Measurements from ENCODE around the gene KIRREL3.

Gene KIRREL3

GRCh38 chr11:127013550-127013949, 13.0 kb upstream of the KIRREL3 start:
- no peak for TF ChIP-seq EZH2phosphoT487 (conservative IDR thresholded peaks at IDR 0.05; ENCODE audit: low read length)
- Histone ChIP-seq H3K9me3 (ENCODE audit: insufficient read depth, low read length) (no peaks in the 10 kb centered on the region), H3K9me2 (replicated peaks; ENCODE audit: insufficient read depth, low read length) (no peaks in the 10 kb centered on the region), H3K36me3 (ENCODE audit: low read length) (no peaks in the 10 kb centered on the region), H3K4me2 (ENCODE audit: low read depth, low read length, poor library complexity, severe bottlenecking) (no peak overlapping the region), H2AFZ (ENCODE audit: low read depth, low read length, severe bottlenecking) (no peak overlapping the region), H3K79me2 (ENCODE audit: insufficient read depth, low read length) (no peaks in the 10 kb centered on the region), H4K20me1 (ENCODE audit: low read depth, low read length) (no peaks in the 10 kb centered on the region), H3K4me3 (ENCODE audit: insufficient read depth, low read length, poor library complexity, severe bottlenecking) (no peak overlapping the region), H3K27ac (ENCODE audit: low read depth, low read length) (no peak overlapping the region), H3K27me3 (ENCODE audit: low read length) (no peaks in the 10 kb centered on the region), H3K9ac (ENCODE audit: low read length) (no peak overlapping the region), H3F3A (ENCODE audit: insufficient read depth) (no peaks in the 10 kb centered on the region)

- no peaks in the 10 kb centered on the region for H3K79me2 ChIP-seq (ENCODE audit: insufficient read depth, low read length)
- H2AFZ ChIP-seq (ENCODE audit: low read depth, low read length, severe bottlenecking): no peak overlapping the region
- no peaks in the 10 kb centered on the region for H3K9me2 ChIP-seq (replicated peaks; ENCODE audit: insufficient read depth, low read length)
- H3K4me3 ChIP-seq (ENCODE audit: insufficient read depth, low read length, poor library complexity, severe bottlenecking): no peak overlapping the region
- TF ChIP-seq EZH2phosphoT487 (conservative IDR thresholded peaks at IDR 0.05; ENCODE audit: low read length) (no peak), CTCF (IDR thresholded peaks at IDR 0.05; ENCODE audit: insufficient read depth, low read length, poor library complexity, severe bottlenecking) (no peak)
- no peak overlapping the region for H3K4me2 ChIP-seq (ENCODE audit: low read depth, low read length, poor library complexity, severe bottlenecking)
- H3K36me3 ChIP-seq (ENCODE audit: low read length): no peaks in the 10 kb centered on the region
- H3F3A ChIP-seq (ENCODE audit: insufficient read depth): no peaks in the 10 kb centered on the region
- no peaks in the 10 kb centered on the region for H3K9me3 ChIP-seq (ENCODE audit: insufficient read depth, low read length)
- H3K9ac ChIP-seq (ENCODE audit: low read length): no peak overlapping the region
- H3K27ac ChIP-seq (ENCODE audit: low read depth, low read length): no peak overlapping the region
- H3K27me3 ChIP-seq (ENCODE audit: low read length): no peaks in the 10 kb centered on the region
- H4K20me1 ChIP-seq (ENCODE audit: low read depth, low read length): no peaks in the 10 kb centered on the region
Observed at GRCh38 chr11:127006311-127006710, 5.7 kb upstream of the KIRREL3 start.

- Histone ChIP-seq H3K36me3 (ENCODE audit: low read length) (no peaks in the 10 kb centered on the region), H3K4me2 (ENCODE audit: low read depth, low read length, poor library complexity, severe bottlenecking) (no peak overlapping the region), H3F3A (ENCODE audit: insufficient read depth) (no peaks in the 10 kb centered on the region), H3K79me2 (ENCODE audit: insufficient read depth, low read length) (no peaks in the 10 kb centered on the region), H3K9me2 (replicated peaks; ENCODE audit: insufficient read depth, low read length) (no peaks in the 10 kb centered on the region), H2AFZ (ENCODE audit: low read depth, low read length, severe bottlenecking) (no peak overlapping the region), H3K27ac (ENCODE audit: low read depth, low read length) (no peak overlapping the region), H3K9me3 (ENCODE audit: insufficient read depth, low read length) (no peaks in the 10 kb centered on the region), H3K4me3 (ENCODE audit: insufficient read depth, low read length, poor library complexity, severe bottlenecking) (no peak overlapping the region), H3K27me3 (ENCODE audit: low read length) (no peaks in the 10 kb centered on the region), H3K9ac (ENCODE audit: low read length) (no peak overlapping the region), H4K20me1 (ENCODE audit: low read depth, low read length) (no peaks in the 10 kb centered on the region)
- TF ChIP-seq EZH2phosphoT487 (conservative IDR thresholded peaks at IDR 0.05; ENCODE audit: low read length): no peak
- TF ChIP-seq CTCF (IDR thresholded peaks at IDR 0.05; ENCODE audit: insufficient read depth, low read length, poor library complexity, severe bottlenecking): no peak
Observed at GRCh38 chr11:127003260-127003981, 2.9 kb upstream of the KIRREL3 start.

- Histone ChIP-seq H3K27me3 (ENCODE audit: low read length) (no peaks in the 10 kb centered on the region), H3K79me2 (ENCODE audit: insufficient read depth, low read length) (no peaks in the 10 kb centered on the region), H3K9ac (ENCODE audit: low read length) (no peak overlapping the region), H3K4me2 (ENCODE audit: low read depth, low read length, poor library complexity, severe bottlenecking) (no peak overlapping the region), H3K9me3 (ENCODE audit: insufficient read depth, low read length) (no peaks in the 10 kb centered on the region), H3K27ac (ENCODE audit: low read depth, low read length) (no peak overlapping the region), H3K9me2 (replicated peaks; ENCODE audit: insufficient read depth, low read length) (no peaks in the 10 kb centered on the region), H3K36me3 (ENCODE audit: low read length) (no peaks in the 10 kb centered on the region), H2AFZ (ENCODE audit: low read depth, low read length, severe bottlenecking) (no peak overlapping the region), H4K20me1 (ENCODE audit: low read depth, low read length) (no peaks in the 10 kb centered on the region), H3F3A (ENCODE audit: insufficient read depth) (no peaks in the 10 kb centered on the region), H3K4me3 (ENCODE audit: insufficient read depth, low read length, poor library complexity, severe bottlenecking) (no peak overlapping the region)
- TF ChIP-seq CTCF (IDR thresholded peaks at IDR 0.05; ENCODE audit: insufficient read depth, low read length, poor library complexity, severe bottlenecking) (no peak), EZH2phosphoT487 (conservative IDR thresholded peaks at IDR 0.05; ENCODE audit: low read length) (no peak)
Observed at GRCh38 chr11:127002669-127003259, 2.2 kb upstream of the KIRREL3 start.

Data from SU-DHL-6 (cell line).